GM12875 (cell line): Measurements from ENCODE around the gene MYCL.
"Not testable (repeated sequence)": the region's sequence is repeated elsewhere in the genome, so short reads cannot be mapped to it uniquely, and the experiment has no call there.

ENCODE experiments used
- H3K4me3 ChIP-seq: one replicate; pipeline ENCODE4 v1.5.1; 2011; ENCODE audit warnings: low read depth, low read length, control low read depth
- CTCF ChIP-seq: IDR thresholded peaks from 2 replicates; pipeline ENCODE4 v1.5.1; 2011; ENCODE audit warnings: low read depth, mild to moderate bottlenecking, control low read depth, inconsistent platforms, low read length, moderate library complexity, borderline replicate concordance; ENCODE audit not compliant: insufficient read depth

The MYCL gene

GRCh38 chr1:39871796-39872195 lies 29.9 kb downstream of the MYCL start:
- no peak for TF ChIP-seq CTCF
- H3K4me3 ChIP-seq: no peak overlapping the region

- H3K4me3 ChIP-seq: not testable (repeated sequence)
Measured at GRCh38 chr1:39871043-39871442, 30.7 kb downstream of the MYCL start.

- H3K4me3 ChIP-seq: not testable (repeated sequence)
Measured at GRCh38 chr1:39869538-39870112, 32.1 kb downstream of the MYCL start.

- TF ChIP-seq CTCF: no peak
- no peak overlapping the region for H3K4me3 ChIP-seq
Measured at GRCh38 chr1:39866767-39867166, 35.0 kb downstream of the MYCL start.

GRCh38 chr1:39865762-39866161 lies 36.0 kb downstream of the MYCL start:
- H3K4me3 ChIP-seq: no peak overlapping the region
- no peak for TF ChIP-seq CTCF

GRCh38 chr1:39863177-39863576 lies 38.5 kb downstream of the MYCL start:
- H3K4me3 ChIP-seq: no peak overlapping the region
- TF ChIP-seq CTCF: no peak

GRCh38 chr1:39861003-39861402 lies 40.7 kb downstream of the MYCL start:
- H3K4me3 ChIP-seq: no peak overlapping the region
- TF ChIP-seq CTCF: no peak

- TF ChIP-seq CTCF: no peak
- H3K4me3 ChIP-seq: no peak overlapping the region
Measured at GRCh38 chr1:39859859-39860812, 41.6 kb downstream of the MYCL start.
